HG02852 (cell line): ENCODE measurements around the gene IL17RD.

Experiments used
- ATAC-seq: cut with Tn5 transposase; IDR thresholded peaks from one replicate; pipeline ENCODE4 v1.9.1; 2021; ENCODE audit warnings: mild to moderate bottlenecking, moderate library complexity; ENCODE audit not compliant: unreplicated experiment

IL17RD gene

GRCh38 chr3:57131210-57131588 lies 34.0 kb downstream of the IL17RD start:
- no peak for ATAC-seq

GRCh38 chr3:57130571-57131209 lies 34.5 kb downstream of the IL17RD start:
- ATAC-seq, result no peak

- no peak for ATAC-seq
These were observed 36.1 kb downstream of the IL17RD start for GRCh38 chr3:57128826-57129667.

- no peak for ATAC-seq
These were observed 37.1 kb downstream of the IL17RD start for GRCh38 chr3:57127891-57128518.

- no peak for ATAC-seq
These were observed 38.9 kb downstream of the IL17RD start for GRCh38 chr3:57126244-57126643.

- ATAC-seq, result no peak
These were observed 44.5 kb downstream of the IL17RD start for GRCh38 chr3:57120451-57121174.

GRCh38 chr3:57120040-57120439 lies 45.1 kb downstream of the IL17RD start:
- ATAC-seq, result no peak

- ATAC-seq, result no peak
These were observed 46.9 kb downstream of the IL17RD start for GRCh38 chr3:57118254-57118653.

- ATAC-seq, result no peak
These were observed 48.7 kb downstream of the IL17RD start for GRCh38 chr3:57116501-57116900.

GRCh38 chr3:57112206-57112605 lies 52.9 kb downstream of the IL17RD start:
- no peak for ATAC-seq

GRCh38 chr3:57110798-57111197 lies 54.4 kb downstream of the IL17RD start:
- no peak for ATAC-seq

- ATAC-seq, result no peak
These were observed 54.9 kb downstream of the IL17RD start for GRCh38 chr3:57110214-57110613.

- no peak for ATAC-seq
These were observed 55.5 kb downstream of the IL17RD start for GRCh38 chr3:57109437-57110199.

- no peak for ATAC-seq
These were observed 56.5 kb downstream of the IL17RD start for GRCh38 chr3:57108684-57109083.

- ATAC-seq, result no peak
These were observed 59.6 kb downstream of the IL17RD start for GRCh38 chr3:57105585-57105984.

- no peak for ATAC-seq
These were observed 65.0 kb downstream of the IL17RD start for GRCh38 chr3:57100046-57100695.

GRCh38 chr3:57098418-57099310 lies 66.5 kb downstream of the IL17RD start:
- no peak for ATAC-seq

GRCh38 chr3:57097536-57097935 lies 67.6 kb downstream of the IL17RD start:
- ATAC-seq, result no peak

GRCh38 chr3:57095363-57095762 lies 69.8 kb downstream of the IL17RD start:
- no peak for ATAC-seq
